Measurements from ENCODE around the gene MFAP3.

DNA sequence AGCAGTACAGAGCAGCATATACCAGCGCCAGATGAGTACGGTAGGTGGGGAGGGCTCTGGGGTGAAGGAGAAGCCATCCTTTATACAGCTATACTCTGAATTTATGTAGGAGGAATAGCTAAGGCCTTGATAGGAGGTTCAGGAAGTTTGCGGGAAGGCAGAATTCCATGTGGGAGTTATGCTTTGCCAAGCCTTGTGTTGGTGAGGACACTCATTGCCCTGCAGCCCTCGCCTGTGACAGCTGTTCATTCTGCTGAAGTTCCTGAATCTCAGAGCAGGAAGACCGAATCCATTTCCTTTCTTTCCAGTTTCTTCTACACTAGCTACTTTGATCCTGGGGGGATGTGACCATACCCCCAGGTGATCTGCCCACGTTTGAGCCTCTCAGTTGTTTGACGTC, 7.7 kb downstream of the MFAP3 start:
- TF ChIP-seq, protein P1, sequence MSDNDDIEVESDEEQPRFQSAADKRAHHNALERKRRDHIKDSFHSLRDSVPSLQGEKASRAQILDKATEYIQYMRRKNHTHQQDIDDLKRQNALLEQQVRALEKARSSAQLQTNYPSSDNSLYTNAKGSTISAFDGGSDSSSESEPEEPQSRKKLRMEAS (IDR thresholded peaks at IDR 0.05): no peak
- no peak for TF ChIP-seq FOXM1 (IDR thresholded peaks at IDR 0.05; ENCODE audit: borderline replicate concordance, low read depth)
- TF ChIP-seq YY1 (IDR thresholded peaks at IDR 0.05; ENCODE audit: low read depth): no peak
- no peak for TF ChIP-seq CEBPB (IDR thresholded peaks at IDR 0.05)
- TF ChIP-seq, protein P2, sequence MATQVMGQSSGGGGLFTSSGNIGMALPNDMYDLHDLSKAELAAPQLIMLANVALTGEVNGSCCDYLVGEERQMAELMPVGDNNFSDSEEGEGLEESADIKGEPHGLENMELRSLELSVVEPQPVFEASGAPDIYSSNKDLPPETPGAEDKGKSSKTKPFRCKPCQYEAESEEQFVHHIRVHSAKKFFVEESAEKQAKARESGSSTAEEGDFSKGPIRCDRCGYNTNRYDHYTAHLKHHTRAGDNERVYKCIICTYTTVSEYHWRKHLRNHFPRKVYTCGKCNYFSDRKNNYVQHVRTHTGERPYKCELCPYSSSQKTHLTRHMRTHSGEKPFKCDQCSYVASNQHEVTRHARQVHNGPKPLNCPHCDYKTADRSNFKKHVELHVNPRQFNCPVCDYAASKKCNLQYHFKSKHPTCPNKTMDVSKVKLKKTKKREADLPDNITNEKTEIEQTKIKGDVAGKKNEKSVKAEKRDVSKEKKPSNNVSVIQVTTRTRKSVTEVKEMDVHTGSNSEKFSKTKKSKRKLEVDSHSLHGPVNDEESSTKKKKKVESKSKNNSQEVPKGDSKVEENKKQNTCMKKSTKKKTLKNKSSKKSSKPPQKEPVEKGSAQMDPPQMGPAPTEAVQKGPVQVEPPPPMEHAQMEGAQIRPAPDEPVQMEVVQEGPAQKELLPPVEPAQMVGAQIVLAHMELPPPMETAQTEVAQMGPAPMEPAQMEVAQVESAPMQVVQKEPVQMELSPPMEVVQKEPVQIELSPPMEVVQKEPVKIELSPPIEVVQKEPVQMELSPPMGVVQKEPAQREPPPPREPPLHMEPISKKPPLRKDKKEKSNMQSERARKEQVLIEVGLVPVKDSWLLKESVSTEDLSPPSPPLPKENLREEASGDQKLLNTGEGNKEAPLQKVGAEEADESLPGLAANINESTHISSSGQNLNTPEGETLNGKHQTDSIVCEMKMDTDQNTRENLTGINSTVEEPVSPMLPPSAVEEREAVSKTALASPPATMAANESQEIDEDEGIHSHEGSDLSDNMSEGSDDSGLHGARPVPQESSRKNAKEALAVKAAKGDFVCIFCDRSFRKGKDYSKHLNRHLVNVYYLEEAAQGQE (IDR thresholded peaks at IDR 0.05; ENCODE audit: low read depth): no peak
- TF ChIP-seq EP300 (IDR thresholded peaks at IDR 0.05; ENCODE audit: borderline replicate concordance): no peak
- no peak for TF ChIP-seq TCF12 (IDR thresholded peaks at IDR 0.05; ENCODE audit: low read depth)
- TF ChIP-seq TEAD4 (IDR thresholded peaks at IDR 0.05): no peak
- no peak for TF ChIP-seq TAF1 (IDR thresholded peaks at IDR 0.05; ENCODE audit: low read depth)
- TF ChIP-seq RAD21 (IDR thresholded peaks at IDR 0.05; ENCODE audit: low read depth): no peak
- no peak for TF ChIP-seq EGR1 (IDR thresholded peaks at IDR 0.05)
- TF ChIP-seq CREB1 (IDR thresholded peaks at IDR 0.05; ENCODE audit: low read depth): no peak
- no peak for TF ChIP-seq ZBTB7A (IDR thresholded peaks at IDR 0.05; ENCODE audit: low read depth)

Data from Ishikawa (cell line).